K562 (cell line): ENCODE measurements around the gene HTR3B.

ENCODE experiments used
- CEBPB ChIP-seq: fragments of 450-650 bp; IDR thresholded peaks from 2 replicates; pipeline ENCODE4 v1.6.1; 2016; ENCODE audit warnings: missing genetic modification characterization, missing compliant biosample characterization
- EP300 ChIP-seq: IDR thresholded peaks from 2 replicates; pipeline ENCODE4 v1.6.1; 2012; ENCODE audit warnings: low read length, improper control_type of control experiment
- JUND ChIP-seq, 2 experiments: IDR thresholded peaks; 2 replicates in 1 of 2; 3 replicates in 1 of 2; pipeline ENCODE4 v1.6.1; 2011; ENCODE audit warnings: borderline replicate concordance in 2 of 2, low read depth in 2 of 2, low read length in 2 of 2, improper control_type of control experiment in 1 of 2, missing biosample characterization in 1 of 2, missing genetic modification characterization in 1 of 2, missing genetic modification reagents in 1 of 2
- PCBP2 ChIP-seq: fragments of 200-400 bp; formaldehyde crosslinking; IDR thresholded peaks from 2 replicates; pipeline ENCODE4 v1.6.1; 2018; ENCODE audit warnings: low read length, low read depth, mild to moderate bottlenecking, moderate library complexity; ENCODE audit not compliant: poor library complexity, severe bottlenecking
- ZNF766 ChIP-seq: fragments of 200-800 bp; sonication (Bioruptor generic); conservative IDR thresholded peaks from 2 replicates; pipeline ENCODE4 v1.6.1; 2016; ENCODE audit warnings: missing genetic modification characterization, missing compliant biosample characterization
- TF ChIP-seq, protein P1 (sequence below), 3 experiments: IDR thresholded peaks in 2 of 3; conservative IDR thresholded peaks in 1 of 3; 2 replicates each; pipeline ENCODE4 v1.5.1; 2011 to 2012; ENCODE audit warnings: low read length in 3 of 3, mild to moderate bottlenecking in 3 of 3, control low read depth in 2 of 3, improper control_type of control experiment in 1 of 3, inconsistent platforms in 1 of 3, low read depth in 1 of 3, mixed read lengths in 1 of 3, moderate library complexity in 1 of 3; ENCODE audit not compliant: insufficient read depth in 2 of 3

- TF ChIP-seq JUND (IDR thresholded peaks at IDR 0.05; ENCODE audit: borderline replicate concordance, low read depth, low read length) (peak; percentile 8; the same call in 1 of the 2 replicates), JUND (tag; IDR thresholded peaks at IDR 0.05; ENCODE audit: borderline replicate concordance, low read depth, low read length) (peak; percentile 72; the same call in 1 of the 3 replicates), EP300 (no peak), ZNF766 (no peak), PCBP2 (no peak), CEBPB (no peak)
- TF ChIP-seq, protein P1, sequence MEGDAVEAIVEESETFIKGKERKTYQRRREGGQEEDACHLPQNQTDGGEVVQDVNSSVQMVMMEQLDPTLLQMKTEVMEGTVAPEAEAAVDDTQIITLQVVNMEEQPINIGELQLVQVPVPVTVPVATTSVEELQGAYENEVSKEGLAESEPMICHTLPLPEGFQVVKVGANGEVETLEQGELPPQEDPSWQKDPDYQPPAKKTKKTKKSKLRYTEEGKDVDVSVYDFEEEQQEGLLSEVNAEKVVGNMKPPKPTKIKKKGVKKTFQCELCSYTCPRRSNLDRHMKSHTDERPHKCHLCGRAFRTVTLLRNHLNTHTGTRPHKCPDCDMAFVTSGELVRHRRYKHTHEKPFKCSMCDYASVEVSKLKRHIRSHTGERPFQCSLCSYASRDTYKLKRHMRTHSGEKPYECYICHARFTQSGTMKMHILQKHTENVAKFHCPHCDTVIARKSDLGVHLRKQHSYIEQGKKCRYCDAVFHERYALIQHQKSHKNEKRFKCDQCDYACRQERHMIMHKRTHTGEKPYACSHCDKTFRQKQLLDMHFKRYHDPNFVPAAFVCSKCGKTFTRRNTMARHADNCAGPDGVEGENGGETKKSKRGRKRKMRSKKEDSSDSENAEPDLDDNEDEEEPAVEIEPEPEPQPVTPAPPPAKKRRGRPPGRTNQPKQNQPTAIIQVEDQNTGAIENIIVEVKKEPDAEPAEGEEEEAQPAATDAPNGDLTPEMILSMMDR (IDR thresholded peaks at IDR 0.05 in 2 of 3, conservative IDR thresholded peaks at IDR 0.05 in 1 of 3; ENCODE audit: insufficient read depth in 2 of 3, low read depth in 1 of 3, low read length in 3 of 3): no peak
Measured at GRCh38 chr11:113974741-113975470, 70.3 kb downstream of the HTR3B start, which contains the start of gene HTR3A.
